Heart right ventricle (tissue), 16 donors: ENCODE measurements around the gene SMIM44. TPM values are rescaled to one million over a fixed set of nuclear protein-coding genes. Genes with fewer than 3 reads are reported as not detected.
A peak's percentile ranks its signal among the peaks of the same experiment; 100 is the strongest.

Experiments used
- ATAC-seq, 8 donors: fragments of 200-7000 bp; cut with Tn5 transposase; one replicate each; pipeline ENCODE4 v1.9.1; 2020; ENCODE audit warnings: mild to moderate bottlenecking in 8 of 8, moderate library complexity in 8 of 8, moderate number of reproducible peaks in 1 of 8
- DNase-seq, 2 donors: peaks; one replicate each; pipeline ENCODE4 v3.0.0-alpha.2; 2020
- H3K27ac ChIP-seq, 10 donors: fragments of 200-600 bp; sonication (generic) in 2 of 10; one replicate each; pipeline versions ENCODE4 v1.5.0 to v1.8.0; 2020 to 2022; ENCODE audit warnings: mild to moderate bottlenecking in 3 of 10
- H3K27me3 ChIP-seq, 7 donors: fragments of 200-600 bp; one replicate each; pipeline ENCODE4 v1.8.0; 2021 to 2022; ENCODE audit warnings: mild to moderate bottlenecking in 2 of 7
- H3K36me3 ChIP-seq, 9 donors: fragments of 200-600 bp; sonication (generic) in 1 of 9; one replicate each; pipeline versions ENCODE4 v1.5.0 to v1.8.0; 2020 to 2022; ENCODE audit warnings: mild to moderate bottlenecking in 2 of 9
- H3K4me1 ChIP-seq, 9 donors: fragments of 200-600 bp; sonication (generic) in 1 of 9; one replicate each; pipeline versions ENCODE4 v1.5.0 to v1.8.0; 2020 to 2022; ENCODE audit warnings: mild to moderate bottlenecking in 4 of 9
- H3K4me3 ChIP-seq, 10 donors: fragments of 200-600 bp; sonication (generic) in 2 of 10; one replicate each; pipeline versions ENCODE4 v1.5.0 to v1.8.0; 2020 to 2022; ENCODE audit warnings: mild to moderate bottlenecking in 7 of 10, moderate library complexity in 2 of 10
- H3K9me3 ChIP-seq, 11 donors: fragments of 200-600 bp in 10 of 11; sonication (generic) in 2 of 11; one replicate each; pipeline versions ENCODE4 v1.5.0 to v1.8.0; 2013 to 2022; ENCODE audit warnings: mild to moderate bottlenecking in 2 of 11, control low read depth in 1 of 11, moderate library complexity in 1 of 11
- WGBS, 2 donors: extraction: QIAGEN DNeasy Blood & Tissue Kit; methylation state at CpG; one replicate each; pipeline ENCODE4 v1.1.7; 2013; ENCODE audit warnings: inconsistent platforms in 1 of 2; 5-methylcytosine and 5-hydroxymethylcytosine counted together
- intact Hi-C, 10 donors: fragments of 100-400 bp; cut with DNase I; formaldehyde crosslinking; loops; one replicate each; pipeline versions ENCODE4 v1.11.1 to v1.14.2; 2022
- polyA plus RNA-seq, 2 donors: library from polyadenylated mRNA; stranded (reverse); fragments of 200-250 nt; gene quantifications; one replicate each; pipeline ENCODE4 v1.2.3, GENCODE V29; 2013
- total RNA-seq, 10 donors: library from RNA; stranded (reverse); fragmentation: NEBNext Ultra II Directional in 3 of 10; extraction: Animal tissue kit (Norgen Biotek cat#: 25700) in 3 of 10; gene quantifications; one replicate each; pipeline versions ENCODE4 v1.2.1 to v1.2.4, GENCODE V29; 2021 to 2023
- TF ChIP-seq, protein P1 (sequence below), 9 donors: fragments of 200-600 bp; sonication (generic) in 2 of 9; IDR thresholded peaks; one replicate each; pipeline versions ENCODE4 v1.5.0 to v1.8.0; 2021 to 2022; ENCODE audit warnings: antibody characterized with exemption in 9 of 9, mild to moderate bottlenecking in 5 of 9, moderate library complexity in 1 of 9
- donor health status: Arrhythmogenic right ventricular cardiomyopathy.
- donor health status: ischemic (EF 13 %, LVEDD 7.1; RV severe dilation, severe dysfunction).
- donor health status: healthy with polysubstance abuse.
- donor health status: DM: no; HTN: yes; CAD: no.
- donor health status: DM: no; HTN: no; CAD: no.
- donor health status: ischemic (EF 25% LVEDD 6.9; RV normal size, moderate dysfunction).
- donor health status: ischemic (EF 25% LVEDD 5.7; RV mildly dilated, moderate dysfunction).
- donor health status: healthy.
- donor health status: DM: yes; HTN: yes; CAD: no.
- donor health status: Ischemic cardiomyopathy.
- donor health status: ischemic (EF 35%, LVEDD 5.7; RV mildly dilated, moderate dysfunction).
- donor health status: nonischemic (EF 11% LVEDD 7.7; RV severe dilation, severe dysfunction).
- donor health status: DM: yes; HTN: yes; CAD: no.
- donor health status: PGD.
- donor health status: ischemic (EF 29% LVEDD 5.4; RV normal size, mild dysfunction).
- donor health status: nonischemic (EF 23%, LVEDD 6.1; RV moderate dilation, normal function).

Gene SMIM44
- total and polyA plus RNA-seq, 12 donors, result not detected

DNA sequence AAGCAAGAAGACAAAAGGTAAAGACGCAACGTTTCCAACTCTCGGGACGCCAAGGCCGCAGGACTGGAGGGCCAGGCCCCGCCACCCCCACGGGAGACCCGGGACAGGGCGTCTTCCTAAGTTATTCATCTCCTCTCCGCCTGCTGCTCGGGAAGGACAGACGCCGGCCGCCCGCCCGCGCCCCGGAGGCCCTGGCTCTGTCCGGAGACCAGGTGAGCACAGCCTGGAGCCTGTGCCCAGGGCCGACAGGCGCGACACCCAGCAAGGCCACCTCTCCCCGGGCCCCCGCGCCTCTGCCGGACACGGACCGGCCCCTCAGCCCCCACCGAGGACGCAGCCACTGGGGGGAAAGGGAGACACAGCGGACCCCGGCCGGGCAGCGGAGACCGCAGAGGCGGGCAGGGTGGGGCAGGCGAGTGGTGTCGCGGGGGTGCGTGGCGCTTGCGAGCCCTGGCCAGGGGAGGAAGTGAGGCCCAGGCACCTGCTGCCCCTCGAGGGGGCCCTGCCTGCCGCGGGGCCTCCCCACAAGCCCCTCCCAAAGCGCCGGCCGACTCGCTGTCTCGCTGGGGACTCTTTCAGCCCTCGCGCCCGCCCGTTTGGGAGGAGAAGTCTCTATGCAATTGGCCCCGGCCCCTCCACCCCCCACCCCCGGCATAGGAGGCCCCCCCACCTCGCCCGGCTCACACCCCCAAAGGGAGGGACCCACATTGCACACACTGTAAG is 20.1 kb downstream of the SMIM44 start:
- intact Hi-C loops, result no loop called here
- peaks cover 0 to 44% (median 14%) of the 10 kb centered on the region in 9 donors for H3K36me3 ChIP-seq
- H3K27me3 ChIP-seq, result no peaks in the 10 kb centered on the region
- H3K27ac ChIP-seq, result peak overlapping the region in 1 of 10 donors; percentile 7
- no peak for ATAC-seq
- H3K4me3 ChIP-seq, result no peak overlapping the region
- DNase-seq, result no peak
- TF ChIP-seq, protein P1, sequence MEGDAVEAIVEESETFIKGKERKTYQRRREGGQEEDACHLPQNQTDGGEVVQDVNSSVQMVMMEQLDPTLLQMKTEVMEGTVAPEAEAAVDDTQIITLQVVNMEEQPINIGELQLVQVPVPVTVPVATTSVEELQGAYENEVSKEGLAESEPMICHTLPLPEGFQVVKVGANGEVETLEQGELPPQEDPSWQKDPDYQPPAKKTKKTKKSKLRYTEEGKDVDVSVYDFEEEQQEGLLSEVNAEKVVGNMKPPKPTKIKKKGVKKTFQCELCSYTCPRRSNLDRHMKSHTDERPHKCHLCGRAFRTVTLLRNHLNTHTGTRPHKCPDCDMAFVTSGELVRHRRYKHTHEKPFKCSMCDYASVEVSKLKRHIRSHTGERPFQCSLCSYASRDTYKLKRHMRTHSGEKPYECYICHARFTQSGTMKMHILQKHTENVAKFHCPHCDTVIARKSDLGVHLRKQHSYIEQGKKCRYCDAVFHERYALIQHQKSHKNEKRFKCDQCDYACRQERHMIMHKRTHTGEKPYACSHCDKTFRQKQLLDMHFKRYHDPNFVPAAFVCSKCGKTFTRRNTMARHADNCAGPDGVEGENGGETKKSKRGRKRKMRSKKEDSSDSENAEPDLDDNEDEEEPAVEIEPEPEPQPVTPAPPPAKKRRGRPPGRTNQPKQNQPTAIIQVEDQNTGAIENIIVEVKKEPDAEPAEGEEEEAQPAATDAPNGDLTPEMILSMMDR (IDR thresholded peaks at IDR 0.05), result no peak
- no peaks in the 10 kb centered on the region for H3K9me3 ChIP-seq
- 72 to 79% methylated on average over 39 to 58 of the region's 58 CpGs for WGBS, 2 donors
- peaks cover 20 to 73% (median 36%) of the 10 kb centered on the region in 9 donors for H3K4me1 ChIP-seq

DNA sequence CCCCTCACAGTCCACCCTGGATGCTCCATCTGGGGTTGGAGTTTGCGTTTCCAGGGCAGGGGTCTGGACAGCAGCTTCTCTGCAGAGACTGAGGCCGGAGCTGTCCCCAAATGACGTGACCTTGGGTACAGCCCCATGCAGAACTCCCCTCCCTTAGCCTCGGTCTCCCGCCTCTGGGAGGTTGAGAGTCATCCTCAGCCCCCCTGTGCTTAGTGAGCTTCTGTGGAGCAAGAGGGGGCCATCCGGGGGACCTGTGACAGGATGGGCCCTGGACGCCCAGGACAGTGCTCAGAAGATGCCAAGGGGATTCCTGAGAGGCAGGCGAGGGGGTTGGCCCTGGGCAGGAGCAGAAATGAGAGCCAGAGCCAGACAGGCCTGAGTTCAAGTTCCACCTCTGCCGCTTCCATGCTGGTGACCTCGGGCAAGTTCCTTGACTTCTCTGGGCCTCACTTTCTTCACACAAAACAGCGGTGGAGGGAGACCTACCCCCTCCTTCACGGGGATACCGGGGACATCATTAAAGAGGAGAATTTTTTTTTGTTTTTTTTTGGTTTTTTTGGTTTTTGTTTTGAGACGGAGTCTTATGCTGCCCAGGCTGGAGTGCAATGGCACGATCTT is 23.2 kb downstream of the SMIM44 start:
- intact Hi-C loops, result no loop called here
- Histone ChIP-seq H3K36me3 (peaks cover 0 to 74% (median 25%) of the 10 kb centered on the region in 9 donors), H3K27ac (peak overlapping the region; percentile 4 to 98 (median 84)), H3K27me3 (no peaks in the 10 kb centered on the region), H3K9me3 (no peaks in the 10 kb centered on the region), H3K4me3 (no peak overlapping the region), H3K4me1 (peaks cover 30 to 60% (median 38%) of the 10 kb centered on the region in 9 donors)
- WGBS, 2 donors, result 71% methylated on average over 15 of the region's 15 CpGs
- TF ChIP-seq, protein P1 (IDR thresholded peaks at IDR 0.05), result no peak
- DNase-seq (no peak), ATAC-seq (peak in 4 of 8 donors; percentile 0 to 15 (median 2))

DNA sequence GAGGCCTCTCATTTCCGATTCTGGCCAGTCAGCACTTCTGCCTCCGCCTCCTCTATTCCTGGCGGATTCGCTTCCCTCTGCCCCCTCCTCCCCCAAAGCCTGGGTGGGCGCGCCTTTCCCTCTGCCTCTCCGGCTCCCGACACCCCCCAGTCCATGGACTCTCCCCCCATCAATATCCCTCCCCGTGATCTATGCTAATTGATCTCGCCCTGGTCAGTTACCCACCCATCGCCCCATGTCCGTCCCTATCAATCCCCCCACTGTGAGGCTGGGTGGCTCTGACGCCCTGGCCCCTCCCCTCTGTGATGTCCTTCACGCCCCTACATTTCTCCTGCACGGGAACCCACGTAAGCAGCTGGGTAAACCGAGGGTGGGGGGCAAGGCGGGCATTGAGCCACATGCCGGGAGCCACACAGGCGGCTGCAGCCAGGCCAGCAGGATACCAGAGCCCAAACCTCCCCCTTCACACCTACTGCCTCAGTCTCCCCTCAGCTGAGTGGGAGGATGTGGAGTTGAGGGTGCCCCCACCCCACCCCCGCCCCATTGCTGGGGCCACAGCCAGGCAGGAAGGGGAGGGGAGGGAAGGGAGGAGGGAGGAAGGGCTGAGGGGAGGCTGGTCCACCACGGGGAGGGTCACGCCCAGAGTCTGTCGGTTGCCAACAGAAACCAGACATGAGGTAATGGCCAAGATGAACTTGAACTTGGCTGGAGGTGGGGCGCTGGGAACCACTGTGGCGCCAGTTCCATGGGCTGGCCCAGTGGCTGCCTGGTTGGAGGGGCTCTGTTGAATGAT is 24.0 kb downstream of the SMIM44 start:
- intact Hi-C loops, result no loop called here
- Histone ChIP-seq H3K27ac (peak overlapping the region; percentile 36 to 98 (median 84)), H3K4me1 (peaks cover 30 to 54% (median 38%) of the 10 kb centered on the region in 9 donors), H3K27me3 (no peaks in the 10 kb centered on the region), H3K36me3 (peaks cover 0 to 81% (median 32%) of the 10 kb centered on the region in 9 donors), H3K9me3 (no peaks in the 10 kb centered on the region), H3K4me3 (peak overlapping the region in 3 of 10 donors; percentile 13 to 27 (median 24))
- WGBS, 2 donors, result 18 to 23% methylated on average over 26 of the region's 26 CpGs
- TF ChIP-seq, protein P1 (IDR thresholded peaks at IDR 0.05), result no peak
- peak; percentile 78 to 93 (median 89) for ATAC-seq
- DNase-seq, result peak; percentile 76 to 94
